Heart right ventricle (tissue), 16 donors: ENCODE data around the gene DBNL. TPM values are rescaled to one million over a fixed set of nuclear protein-coding genes. Genes with fewer than 3 reads are reported as not detected.

Experiments
- ATAC-seq, 8 donors: fragments of 200-7000 bp; cut with Tn5 transposase; one replicate each; pipeline ENCODE4 v1.9.1; 2020; ENCODE audit warnings: mild to moderate bottlenecking in 8 of 8, moderate library complexity in 8 of 8, moderate number of reproducible peaks in 1 of 8
- DNase-seq, 2 donors: peaks; one replicate each; pipeline ENCODE4 v3.0.0-alpha.2; 2020
- H3K27ac ChIP-seq, 10 donors: fragments of 200-600 bp; sonication (generic) in 2 of 10; one replicate each; pipeline versions ENCODE4 v1.5.0 to v1.8.0; 2020 to 2022; ENCODE audit warnings: mild to moderate bottlenecking in 3 of 10
- H3K27me3 ChIP-seq, 7 donors: fragments of 200-600 bp; one replicate each; pipeline ENCODE4 v1.8.0; 2021 to 2022; ENCODE audit warnings: mild to moderate bottlenecking in 2 of 7
- H3K36me3 ChIP-seq, 9 donors: fragments of 200-600 bp; sonication (generic) in 1 of 9; one replicate each; pipeline versions ENCODE4 v1.5.0 to v1.8.0; 2020 to 2022; ENCODE audit warnings: mild to moderate bottlenecking in 2 of 9
- H3K4me1 ChIP-seq, 9 donors: fragments of 200-600 bp; sonication (generic) in 1 of 9; one replicate each; pipeline versions ENCODE4 v1.5.0 to v1.8.0; 2020 to 2022; ENCODE audit warnings: mild to moderate bottlenecking in 4 of 9
- H3K4me3 ChIP-seq, 10 donors: fragments of 200-600 bp; sonication (generic) in 2 of 10; one replicate each; pipeline versions ENCODE4 v1.5.0 to v1.8.0; 2020 to 2022; ENCODE audit warnings: mild to moderate bottlenecking in 7 of 10, moderate library complexity in 2 of 10
- H3K9me3 ChIP-seq, 11 donors: fragments of 200-600 bp in 10 of 11; sonication (generic) in 2 of 11; one replicate each; pipeline versions ENCODE4 v1.5.0 to v1.8.0; 2013 to 2022; ENCODE audit warnings: mild to moderate bottlenecking in 2 of 11, control low read depth in 1 of 11, moderate library complexity in 1 of 11
- CTCF ChIP-seq, 9 donors: fragments of 200-600 bp; sonication (generic) in 2 of 9; IDR thresholded peaks; one replicate each; pipeline versions ENCODE4 v1.5.0 to v1.8.0; 2021 to 2022; ENCODE audit warnings: antibody characterized with exemption in 9 of 9, mild to moderate bottlenecking in 5 of 9, moderate library complexity in 1 of 9
- WGBS, 2 donors: extraction: QIAGEN DNeasy Blood & Tissue Kit; methylation state at CpG; one replicate each; pipeline ENCODE4 v1.1.7; 2013; ENCODE audit warnings: inconsistent platforms in 1 of 2; 5-methylcytosine and 5-hydroxymethylcytosine counted together
- intact Hi-C, 10 donors: fragments of 100-400 bp; cut with DNase I; formaldehyde crosslinking; loops; one replicate each; pipeline versions ENCODE4 v1.11.1 to v1.14.2; 2022
- polyA plus RNA-seq, 2 donors: library from polyadenylated mRNA; stranded (reverse); fragments of 200-250 nt; gene quantifications; one replicate each; pipeline ENCODE4 v1.2.3, GENCODE V29; 2013
- total RNA-seq, 10 donors: library from RNA; stranded (reverse); fragmentation: NEBNext Ultra II Directional in 3 of 10; extraction: Animal tissue kit (Norgen Biotek cat#: 25700) in 3 of 10; gene quantifications; one replicate each; pipeline versions ENCODE4 v1.2.1 to v1.2.4, GENCODE V29; 2021 to 2023
- donor health status: Arrhythmogenic right ventricular cardiomyopathy.
- donor health status: ischemic (EF 13 %, LVEDD 7.1; RV severe dilation, severe dysfunction).
- donor health status: healthy with polysubstance abuse.
- donor health status: DM: no; HTN: yes; CAD: no.
- donor health status: DM: no; HTN: no; CAD: no.
- donor health status: ischemic (EF 25% LVEDD 6.9; RV normal size, moderate dysfunction).
- donor health status: ischemic (EF 25% LVEDD 5.7; RV mildly dilated, moderate dysfunction).
- donor health status: healthy.
- donor health status: DM: yes; HTN: yes; CAD: no.
- donor health status: Ischemic cardiomyopathy.
- donor health status: ischemic (EF 35%, LVEDD 5.7; RV mildly dilated, moderate dysfunction).
- donor health status: nonischemic (EF 11% LVEDD 7.7; RV severe dilation, severe dysfunction).
- donor health status: DM: yes; HTN: yes; CAD: no.
- donor health status: PGD.
- donor health status: ischemic (EF 29% LVEDD 5.4; RV normal size, mild dysfunction).
- donor health status: nonischemic (EF 23%, LVEDD 6.1; RV moderate dilation, normal function).

The DBNL gene
- total and polyA plus RNA-seq, 12 donors = 26.0 to 74.3 (median 35.4) TPM

- Histone ChIP-seq H3K4me3 (no peak overlapping the region), H3K4me1 (peaks cover 17 to 74% (median 46%) of the 10 kb centered on the region in 9 donors), H3K27ac (peak overlapping the region in 5 of 10 donors; percentile 46 to 89 (median 80)), H3K27me3 (no peaks in the 10 kb centered on the region), H3K9me3 (no peaks in the 10 kb centered on the region), H3K36me3 (peaks cover 0 to 62% (median 47%) of the 10 kb centered on the region in 9 donors)
- 74 to 83% methylated on average over 8 of the region's 8 CpGs for WGBS, 2 donors
- no peak for TF ChIP-seq CTCF (IDR thresholded peaks at IDR 0.05)
- no peak for DNase-seq
- intact Hi-C loops = no loop called here
- no peak for ATAC-seq
Observed at GRCh38 chr7:44061645-44062179, 17.2 kb downstream of the DBNL start.

- no peak for TF ChIP-seq CTCF (IDR thresholded peaks at IDR 0.05)
- DNase-seq (no peak), ATAC-seq (peak in 1 of 8 donors; percentile 1)
- Histone ChIP-seq H3K27ac (peak overlapping the region in 8 of 10 donors; percentile 37 to 89 (median 74)), H3K9me3 (no peaks in the 10 kb centered on the region), H3K27me3 (no peaks in the 10 kb centered on the region), H3K4me1 (peaks cover 17 to 74% (median 48%) of the 10 kb centered on the region in 9 donors), H3K4me3 (no peak overlapping the region), H3K36me3 (peaks cover 0 to 55% (median 40%) of the 10 kb centered on the region in 9 donors)
- 70 to 74% methylated on average over 11 of the region's 11 CpGs for WGBS, 2 donors
- intact Hi-C loops = no loop called here
Observed at GRCh38 chr7:44062180-44062902, 17.8 kb downstream of the DBNL start.

- ATAC-seq (peak in 6 of 8 donors; percentile 1 to 12 (median 3)), DNase-seq (no peak)
- Histone ChIP-seq H3K9me3 (no peaks in the 10 kb centered on the region), H3K36me3 (peaks cover 0 to 50% (median 35%) of the 10 kb centered on the region in 9 donors), H3K4me1 (peaks cover 17 to 76% (median 48%) of the 10 kb centered on the region in 9 donors), H3K4me3 (peak overlapping the region in 2 of 10 donors; percentile 54 to 59), H3K27ac (peak overlapping the region in 9 of 10 donors; percentile 11 to 89 (median 80)), H3K27me3 (no peaks in the 10 kb centered on the region)
- TF ChIP-seq CTCF (IDR thresholded peaks at IDR 0.05) = no peak
- intact Hi-C loops = no loop called here
- WGBS, 2 donors = 48 to 61% methylated on average over 3 of the region's 3 CpGs
Observed at GRCh38 chr7:44062903-44063295, 18.4 kb downstream of the DBNL start.

- DNase-seq = no peak
- Histone ChIP-seq H3K27ac (peak overlapping the region; percentile 11 to 89 (median 80)), H3K27me3 (no peaks in the 10 kb centered on the region), H3K4me3 (peak overlapping the region in 9 of 10 donors; percentile 41 to 59 (median 51)), H3K36me3 (peaks cover 0 to 43% (median 29%) of the 10 kb centered on the region in 9 donors), H3K4me1 (peaks cover 17 to 76% (median 48%) of the 10 kb centered on the region in 9 donors), H3K9me3 (no peaks in the 10 kb centered on the region)
- 30 to 33% methylated on average over 10 of the region's 10 CpGs for WGBS, 2 donors
- intact Hi-C loops = no loop called here
- TF ChIP-seq CTCF (IDR thresholded peaks at IDR 0.05) = no peak
- ATAC-seq = peak in 1 of 8 donors; percentile 0
Observed at GRCh38 chr7:44063547-44063893, 19.0 kb downstream of the DBNL start.
